Stomach (tissue), 4 donors: ENCODE data around the gene NT5E.

Source experiments
- EP300 ChIP-seq: sonication (generic); formaldehyde crosslinking; IDR thresholded peaks from one replicate; pipeline ENCODE4 v1.6.1; 2017; ENCODE audit warnings: antibody characterized with exemption
- POLR2A ChIP-seq, 4 donors: fragments of 450-650 bp; IDR thresholded peaks; one replicate each; pipeline ENCODE4 v1.6.1; 2016; ENCODE audit warnings: antibody characterized with exemption in 4 of 4, control low read depth in 2 of 4, mild to moderate bottlenecking in 1 of 4, moderate library complexity in 1 of 4
- POLR2AphosphoS5 ChIP-seq, 3 donors: sonication (generic); formaldehyde crosslinking; IDR thresholded peaks; one replicate each; pipeline ENCODE4 v1.6.1; 2016; ENCODE audit warnings: antibody characterized with exemption in 3 of 3
- TF ChIP-seq, protein P1 (sequence below), 7 experiments: fragments of 450-650 bp in 4 of 7; fragments of 200-600 bp in 3 of 7; sonication (generic) in 3 of 7; IDR thresholded peaks; one replicate each; pipeline ENCODE4 v1.5.1; 2016 to 2019; ENCODE audit warnings: antibody characterized with exemption in 7 of 7, control low read depth in 2 of 7, mild to moderate bottlenecking in 1 of 7

DNA sequence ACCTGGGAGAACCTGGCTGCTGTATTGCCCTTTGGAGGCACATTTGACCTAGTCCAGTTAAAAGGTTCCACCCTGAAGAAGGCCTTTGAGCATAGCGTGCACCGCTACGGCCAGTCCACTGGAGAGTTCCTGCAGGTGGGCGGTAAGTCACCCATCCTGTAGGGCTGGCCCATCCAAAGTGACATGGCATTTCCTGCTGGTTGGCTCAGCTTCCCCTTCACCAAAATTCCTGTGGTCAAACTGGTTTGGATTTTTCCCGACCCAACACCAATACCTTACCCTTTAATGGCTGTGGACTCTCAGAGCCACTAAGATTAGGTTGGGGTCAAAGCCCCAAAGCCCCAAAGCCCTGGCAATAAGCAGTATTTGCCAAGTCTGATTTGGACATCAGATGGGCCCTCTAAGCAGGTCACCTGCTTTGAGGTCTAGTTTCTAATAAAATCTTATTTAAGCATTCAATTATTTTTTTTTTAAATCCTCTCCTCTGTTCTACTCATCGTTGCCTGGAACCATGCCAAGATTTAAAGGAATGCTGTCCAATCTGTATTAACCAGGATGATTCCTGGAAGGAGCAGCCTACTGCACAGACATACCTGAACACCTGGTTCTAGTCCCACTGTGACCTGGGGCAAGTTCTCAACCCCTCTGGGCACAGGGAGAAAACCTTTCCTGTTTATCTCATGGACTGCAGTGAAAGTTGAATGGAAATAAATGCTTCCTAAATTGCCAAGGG lies 40.8 kb downstream of the NT5E start:
- no peak for TF ChIP-seq POLR2A (IDR thresholded peaks at IDR 0.05)
- TF ChIP-seq, protein P1, sequence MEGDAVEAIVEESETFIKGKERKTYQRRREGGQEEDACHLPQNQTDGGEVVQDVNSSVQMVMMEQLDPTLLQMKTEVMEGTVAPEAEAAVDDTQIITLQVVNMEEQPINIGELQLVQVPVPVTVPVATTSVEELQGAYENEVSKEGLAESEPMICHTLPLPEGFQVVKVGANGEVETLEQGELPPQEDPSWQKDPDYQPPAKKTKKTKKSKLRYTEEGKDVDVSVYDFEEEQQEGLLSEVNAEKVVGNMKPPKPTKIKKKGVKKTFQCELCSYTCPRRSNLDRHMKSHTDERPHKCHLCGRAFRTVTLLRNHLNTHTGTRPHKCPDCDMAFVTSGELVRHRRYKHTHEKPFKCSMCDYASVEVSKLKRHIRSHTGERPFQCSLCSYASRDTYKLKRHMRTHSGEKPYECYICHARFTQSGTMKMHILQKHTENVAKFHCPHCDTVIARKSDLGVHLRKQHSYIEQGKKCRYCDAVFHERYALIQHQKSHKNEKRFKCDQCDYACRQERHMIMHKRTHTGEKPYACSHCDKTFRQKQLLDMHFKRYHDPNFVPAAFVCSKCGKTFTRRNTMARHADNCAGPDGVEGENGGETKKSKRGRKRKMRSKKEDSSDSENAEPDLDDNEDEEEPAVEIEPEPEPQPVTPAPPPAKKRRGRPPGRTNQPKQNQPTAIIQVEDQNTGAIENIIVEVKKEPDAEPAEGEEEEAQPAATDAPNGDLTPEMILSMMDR (IDR thresholded peaks at IDR 0.05), result no peak
- TF ChIP-seq POLR2AphosphoS5 (IDR thresholded peaks at IDR 0.05), result no peak
- TF ChIP-seq EP300, result no peak
